AG09309 (cell line): Measurements from ENCODE around the gene SENP5.
"Not testable (repeated sequence)": the region's sequence is repeated elsewhere in the genome, so short reads cannot be mapped to it uniquely, and the experiment has no call there.

Experiments
- DNase-seq: peaks from one replicate; pipeline ENCODE4 v3.0.0-alpha.2; 2010; ENCODE audit warnings: low read depth
- H3K4me3 ChIP-seq: 2 replicates; pipeline ENCODE4 v1.5.1; 2011; ENCODE audit warnings: mild to moderate bottlenecking, low read depth, low read length, moderate library complexity; ENCODE audit not compliant: control insufficient read depth
- CTCF ChIP-seq: IDR thresholded peaks from 2 replicates; pipeline ENCODE4 v1.5.1; 2011; ENCODE audit warnings: mild to moderate bottlenecking, low read depth, low read length, inconsistent platforms; ENCODE audit not compliant: insufficient read depth, control insufficient read depth; ENCODE audit errors: missing control alignments

Gene SENP5

GRCh38 chr3:196843435-196844110 lies 24.1 kb upstream of the SENP5 start:
- no peak for TF ChIP-seq CTCF
- no peak for DNase-seq
- no peak overlapping the region for H3K4me3 ChIP-seq

GRCh38 chr3:196844235-196845219 lies 23.2 kb upstream of the SENP5 start:
- H3K4me3 ChIP-seq, DNase-seq: not testable (repeated sequence)

- H3K4me3 ChIP-seq, DNase-seq: not testable (repeated sequence)
Measured at GRCh38 chr3:196848375-196848774, 19.3 kb upstream of the SENP5 start.

DNA sequence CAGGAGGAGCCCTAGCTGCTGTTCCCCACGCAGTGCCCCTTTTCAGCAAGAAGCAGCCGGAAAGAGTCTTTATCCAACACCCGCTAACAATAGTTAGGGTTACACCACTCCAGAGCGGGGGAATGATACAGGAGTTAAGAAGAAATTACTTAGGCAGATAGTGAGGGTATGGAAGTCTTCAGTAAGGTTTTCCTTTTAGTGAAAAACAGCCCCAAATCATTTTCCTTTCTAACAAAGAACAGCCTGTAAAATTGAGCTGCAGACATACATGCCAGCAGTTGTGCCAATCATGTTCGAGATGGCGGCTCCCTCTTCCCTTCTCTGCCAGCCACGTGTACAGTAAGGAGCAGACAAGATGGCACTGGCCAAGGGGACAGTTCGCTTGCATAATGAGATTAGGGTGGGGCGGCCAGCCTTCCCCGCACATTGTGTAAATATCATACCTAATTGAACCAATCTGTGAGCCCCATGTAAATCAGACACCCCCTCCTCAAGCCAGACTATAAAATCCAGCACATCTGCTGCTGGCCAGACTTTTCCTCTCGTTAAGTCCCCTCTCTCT lies 18.5 kb upstream of the SENP5 start:
- no peak for DNase-seq
- no peak for TF ChIP-seq CTCF
- H3K4me3 ChIP-seq, result no peak overlapping the region; the same call in 1 of the 2 replicates

GRCh38 chr3:196863000-196863399 lies 4.7 kb upstream of the SENP5 start:
- not testable (repeated sequence) for H3K4me3 ChIP-seq, DNase-seq

DNA sequence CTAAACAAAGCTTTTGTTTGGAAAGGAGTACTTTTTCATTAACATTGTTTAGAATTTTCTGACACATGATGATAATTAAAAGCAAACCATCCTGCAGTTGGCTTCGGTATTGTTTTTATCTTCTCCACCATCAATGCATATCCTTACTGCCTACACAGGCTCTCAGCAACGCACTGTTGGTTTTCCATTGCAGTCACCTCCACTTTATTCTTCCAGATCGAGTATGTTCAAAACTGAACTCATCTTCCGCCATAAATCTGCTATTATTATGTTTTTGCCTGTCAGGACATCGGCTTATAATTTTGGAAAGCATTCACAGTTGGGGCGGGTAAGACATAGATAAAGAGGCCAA lies 589 bp upstream of the SENP5 start:
- peak overlapping the region; percentile 55 for H3K4me3 ChIP-seq
- TF ChIP-seq CTCF, result no peak
- DNase-seq, result no peak

DNA sequence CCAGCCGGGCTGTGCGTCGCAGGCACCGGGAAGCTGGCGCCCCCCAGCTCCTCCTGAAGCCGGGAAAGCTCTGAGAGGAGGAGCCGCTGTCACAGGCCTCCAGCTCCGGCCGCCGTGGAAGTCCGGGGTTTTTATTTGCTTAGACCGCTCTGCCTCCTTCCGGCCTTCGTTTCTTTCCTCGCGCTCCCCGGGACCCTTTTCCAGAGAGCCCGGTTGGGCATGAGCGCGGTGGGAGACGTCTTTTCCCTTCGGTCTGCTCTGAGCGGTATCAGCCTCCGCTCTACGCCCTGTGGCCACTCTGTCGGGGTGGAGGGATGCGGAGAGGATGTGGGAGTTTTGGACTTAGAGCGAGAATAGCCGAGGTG lies 559 bp downstream of the SENP5 start:
- H3K4me3 ChIP-seq, result peak overlapping the region; percentile 80
- DNase-seq, result no peak
- no peak for TF ChIP-seq CTCF

DNA sequence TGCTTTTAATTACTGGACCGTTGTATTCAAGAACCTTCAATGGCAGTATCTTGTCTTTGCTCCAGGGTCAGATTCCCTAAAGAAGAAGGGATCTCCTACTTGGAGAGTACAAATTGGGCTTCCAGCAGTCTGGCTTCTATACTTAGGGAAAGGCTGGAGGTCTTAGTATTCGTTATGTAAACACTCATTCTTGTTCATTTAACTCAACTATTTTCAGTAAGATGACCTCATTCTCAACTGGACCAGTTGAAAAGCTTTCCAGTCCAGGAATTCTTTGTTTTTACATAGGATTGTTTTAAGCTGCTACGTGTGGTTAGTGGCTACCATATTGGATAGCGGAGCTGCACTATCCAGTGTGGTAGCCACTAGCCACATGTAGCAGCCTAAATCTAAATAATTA lies 4.6 kb downstream of the SENP5 start:
- TF ChIP-seq CTCF, result no peak
- DNase-seq, result no peak

GRCh38 chr3:196874511-196875094 lies 6.9 kb downstream of the SENP5 start:
- H3K4me3 ChIP-seq, DNase-seq: not testable (repeated sequence)

More for the DNA sequence above, 4.6 kb downstream of the SENP5 start:
- no peak overlapping the region for H3K4me3 ChIP-seq
